Fibroblast of the conjunctiva (primary cell): ENCODE measurements around the gene OLIG3.

Source experiments
- DNase-seq: peaks from one replicate; pipeline ENCODE4 v3.0.0-alpha.2; 2010; ENCODE audit warnings: low read depth

The OLIG3 gene

GRCh38 chr6:137495703-137496336, 1.6 kb upstream of the OLIG3 start:
- DNase-seq, result no peak

GRCh38 chr6:137494988-137495702, 951 bp upstream of the OLIG3 start:
- DNase-seq, result no peak

- DNase-seq, result no peak
Measured at GRCh38 chr6:137493218-137494038, 766 bp downstream of the OLIG3 start.

GRCh38 chr6:137492289-137493217, 1.6 kb downstream of the OLIG3 start:
- no peak for DNase-seq

GRCh38 chr6:137491478-137491877, 2.7 kb downstream of the OLIG3 start:
- DNase-seq, result no peak

- DNase-seq, result no peak
Measured at GRCh38 chr6:137490961-137491360, 3.2 kb downstream of the OLIG3 start.

- DNase-seq, result no peak
Measured at GRCh38 chr6:137490006-137490905, 3.9 kb downstream of the OLIG3 start.

GRCh38 chr6:137489046-137490005, 4.9 kb downstream of the OLIG3 start:
- DNase-seq, result no peak

GRCh38 chr6:137488150-137489045, 5.8 kb downstream of the OLIG3 start:
- no peak for DNase-seq

GRCh38 chr6:137487869-137488149, 6.4 kb downstream of the OLIG3 start:
- no peak for DNase-seq

GRCh38 chr6:137487181-137487868, 6.9 kb downstream of the OLIG3 start:
- no peak for DNase-seq

- no peak for DNase-seq
Measured at GRCh38 chr6:137486416-137486815, 7.8 kb downstream of the OLIG3 start.

- DNase-seq, result no peak
Measured at GRCh38 chr6:137480431-137480830, 13.8 kb downstream of the OLIG3 start.

GRCh38 chr6:137475103-137475502, 19.1 kb downstream of the OLIG3 start:
- DNase-seq, result no peak

- no peak for DNase-seq
Measured at GRCh38 chr6:137473598-137473997, 20.6 kb downstream of the OLIG3 start.

GRCh38 chr6:137472641-137473137, 21.5 kb downstream of the OLIG3 start:
- no peak for DNase-seq

- DNase-seq, result no peak
Measured at GRCh38 chr6:137471986-137472385, 22.2 kb downstream of the OLIG3 start.

GRCh38 chr6:137471497-137471896, 22.7 kb downstream of the OLIG3 start:
- no peak for DNase-seq
